Left lobe of liver (tissue), 2 donors: ENCODE data around the gene LYPLA2. TPM values are rescaled to one million over a fixed set of nuclear protein-coding genes. Genes with fewer than 3 reads are reported as not detected.
"Not testable (repeated sequence)": the region's sequence is repeated elsewhere in the genome, so short reads cannot be mapped to it uniquely, and the experiment has no call there.

Experiments
- ATAC-seq: fragments of 200-7000 bp; cut with Tn5 transposase; one replicate; pipeline ENCODE4 v1.9.1; 2020; ENCODE audit warnings: mild to moderate bottlenecking, moderate library complexity
- DNase-seq: peaks from one replicate; pipeline ENCODE4 v3.0.0-alpha.2; 2020; ENCODE audit warnings: low spot score
- total RNA-seq: library from RNA; stranded (reverse); gene quantifications from one replicate; pipeline ENCODE4 v1.2.1, GENCODE V29; 2021
- donor health status: DM: no; HTN: no; CAD: no; lungs with moderate emphysema.
- donor health status: DM: no; HTN: yes; CAD: no.

The LYPLA2 gene
- total RNA-seq, 1 donor from 2014 or later, result 32.5 TPM

DNA sequence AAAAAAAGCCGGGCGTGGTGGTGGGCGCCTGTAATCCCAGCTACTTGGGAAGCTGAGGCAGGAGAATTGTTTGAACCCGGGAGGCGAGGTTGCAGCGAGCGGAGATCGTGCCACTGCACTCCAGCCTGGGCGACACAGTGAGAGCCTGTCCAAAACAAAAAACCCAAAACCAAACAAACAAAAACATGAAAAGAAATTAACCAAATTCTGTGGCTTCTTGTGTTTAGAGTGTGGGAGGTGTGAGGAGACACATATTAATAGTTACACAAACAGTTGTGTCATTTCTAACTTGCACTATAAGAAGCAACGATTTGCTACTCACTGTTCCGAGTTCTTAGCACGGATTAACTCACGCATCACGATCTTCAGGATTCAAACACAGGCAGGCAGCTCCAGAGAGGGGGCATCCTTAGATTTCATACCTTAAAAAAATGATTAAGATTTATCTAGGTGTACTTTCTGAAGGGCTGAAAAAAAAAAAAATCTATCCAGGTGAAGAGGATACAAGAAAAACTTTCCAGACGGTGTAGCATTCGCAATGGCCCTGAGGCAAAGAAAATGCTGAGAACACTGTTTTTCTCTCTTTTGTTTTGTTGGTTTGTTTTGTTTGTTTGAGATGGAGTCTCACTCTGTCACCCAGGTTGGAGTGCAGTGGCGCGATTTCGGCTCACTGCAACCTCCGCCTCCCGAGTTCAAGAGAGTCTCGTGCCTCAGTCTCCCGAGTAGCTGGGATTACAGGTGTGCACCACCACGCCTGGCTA, 35.0 kb downstream of the LYPLA2 start:
- ATAC-seq (no peak), DNase-seq (no peak)

- not testable (repeated sequence) for ATAC-seq, DNase-seq
These were observed 35.6 kb downstream of the LYPLA2 start for GRCh38 chr1:23826590-23826989.

DNA sequence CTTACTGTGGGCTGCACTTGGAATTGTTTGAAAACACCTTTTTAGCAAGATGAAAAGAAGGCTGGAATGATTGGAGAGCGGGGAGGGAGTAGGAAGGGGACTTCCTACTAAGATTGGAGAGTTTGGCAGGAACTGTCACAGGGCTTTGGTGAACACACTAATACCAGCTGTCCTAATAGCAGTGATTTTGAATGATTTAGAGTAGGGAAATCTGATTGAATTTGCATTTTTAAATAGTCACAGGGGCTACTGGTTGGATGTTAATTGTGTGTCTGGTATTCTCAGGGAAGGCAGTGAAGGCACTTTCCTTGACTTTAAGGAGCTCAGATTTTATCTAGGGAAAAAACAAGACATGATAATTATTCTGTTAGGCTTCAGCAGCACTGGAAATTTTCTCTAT, 36.8 kb downstream of the LYPLA2 start:
- DNase-seq, result no peak

GRCh38 chr1:23834156-23834555, 43.2 kb downstream of the LYPLA2 start:
- DNase-seq, ATAC-seq: not testable (repeated sequence)

More for the DNA sequence above, 36.8 kb downstream of the LYPLA2 start:
- ATAC-seq, result no peak

- ATAC-seq, result no peak
These were observed 45.1 kb downstream of the LYPLA2 start for GRCh38 chr1:23836037-23836436.

GRCh38 chr1:23837908-23838307, 47.0 kb downstream of the LYPLA2 start:
- DNase-seq (peak; percentile 49), ATAC-seq (peak; percentile 30)

More at GRCh38 chr1:23836037-23836436, 45.1 kb downstream of the LYPLA2 start:
- DNase-seq, result no peak

DNA sequence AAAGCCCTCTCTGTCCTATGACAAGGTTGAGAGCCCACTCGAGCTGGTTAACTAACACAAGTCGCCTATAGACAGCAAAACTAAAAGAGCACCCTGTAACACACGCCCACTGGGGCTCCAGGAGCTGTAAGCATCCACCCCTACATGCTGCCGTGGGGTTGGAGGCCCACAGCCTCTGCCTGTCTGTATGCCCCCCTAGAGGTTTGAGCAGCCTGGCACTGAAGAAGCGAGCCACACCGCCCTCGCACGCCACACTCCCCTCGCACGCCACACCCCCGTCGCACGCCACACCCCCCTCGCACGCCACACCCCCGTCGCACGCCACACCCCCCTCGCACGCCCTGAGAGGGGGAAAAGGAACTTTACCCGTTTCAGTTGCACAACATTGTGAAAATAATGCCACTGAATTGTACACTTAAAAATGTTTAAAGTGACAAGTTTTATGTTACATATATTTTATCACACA, 47.5 kb downstream of the LYPLA2 start:
- ATAC-seq (peak; percentile 99), DNase-seq (peak; percentile 78)

DNA sequence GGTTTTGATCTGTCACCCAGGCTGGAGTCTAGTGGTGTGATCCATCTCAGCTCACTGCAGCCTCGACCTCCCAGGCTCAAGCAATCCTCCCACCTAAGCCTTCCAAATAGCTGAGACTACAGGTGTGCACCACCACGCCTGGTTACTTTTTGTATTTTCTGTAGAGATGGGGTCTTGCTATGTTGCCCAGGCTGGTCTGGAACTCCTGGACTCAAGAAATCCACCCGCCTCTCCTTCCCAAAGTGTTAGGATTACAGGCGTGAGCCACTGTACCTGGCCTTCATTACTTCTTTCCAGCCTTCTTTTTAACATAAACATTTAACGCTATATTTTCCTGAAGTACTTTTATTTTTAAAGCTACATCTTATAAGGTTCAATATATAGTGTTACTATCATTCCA, 52.7 kb downstream of the LYPLA2 start:
- ATAC-seq (no peak), DNase-seq (no peak)

Other genes starting within 250 kb of the LYPLA2 start
- gene ID3, start 231.6 kb upstream of the LYPLA2 start, total RNA-seq, result 19.7 TPM
- 306 TPM for gene RPL11, start 99.3 kb upstream of the LYPLA2 start, total RNA-seq
- 35.2 TPM for gene ELOA, start 47.7 kb upstream of the LYPLA2 start, total RNA-seq
- 32.9 TPM for gene PITHD1, start 12.7 kb upstream of the LYPLA2 start, total RNA-seq
- gene GALE, start 9.6 kb downstream of the LYPLA2 start, total RNA-seq, result 43.1 TPM
- gene HMGCL, start 34.3 kb downstream of the LYPLA2 start, total RNA-seq, result 170 TPM
- gene FUCA1, start 77.1 kb downstream of the LYPLA2 start, total RNA-seq, result 39.0 TPM
- not detected for gene CNR2, start 122.2 kb downstream of the LYPLA2 start, total RNA-seq
- gene PNRC2, start 168.7 kb downstream of the LYPLA2 start, total RNA-seq, result 32.1 TPM
- gene SRSF10, start 189.2 kb downstream of the LYPLA2 start, total RNA-seq, result 31.1 TPM